H1 (cell line): ENCODE results near the gene HOTAIR. TPM values are rescaled to one million over a fixed set of nuclear protein-coding genes. Genes with fewer than 3 reads are reported as not detected.

ENCODE experiments used
- CTCF ChIA-PET: fragments of 300-600 bp; sonication (Branson Sonifier 250); formaldehyde crosslinking; loops from one replicate; lab custom pipeline; 2021; ENCODE audit not compliant: partially characterized antibody; lab: Charles Lee
- POLR2A ChIA-PET: fragments of 300-600 bp; sonication (Branson Sonifier 250); formaldehyde crosslinking; loops from one replicate; lab custom pipeline; 2021; ENCODE audit warnings: inconsistent platforms; ENCODE audit not compliant: partially characterized antibody; lab: Charles Lee
- DNase-seq, 2 experiments: peaks; one replicate each; pipeline versions ENCODE4 v3.0.0 to v3.0.0-alpha.2; 2010 to 2022; ENCODE audit warnings: low spot score in 2 of 2, low read depth in 1 of 2, mixed read lengths in 1 of 2
- FAIRE-seq: peaks from 2 replicates; lab custom pipeline; 2011; peaks lifted over from hg19 to GRCh38; lab: Jason Lieb, UNC
- H2AFZ ChIP-seq: 2 replicates; pipeline ENCODE4 v1.8.1; 2012; ENCODE audit warnings: low read length, inconsistent platforms
- H2AK5ac ChIP-seq: 2 replicates; pipeline ENCODE4 v1.6.1; 2013; ENCODE audit warnings: low read depth, low read length
- H2BK120ac ChIP-seq: replicated peaks from 2 replicates; pipeline ENCODE3; 2013; ENCODE audit warnings: low read depth, low read length, inconsistent platforms
- H2BK12ac ChIP-seq: 2 replicates; pipeline ENCODE4 v1.6.1; 2013; ENCODE audit warnings: low read depth, low read length
- H2BK15ac ChIP-seq: 2 replicates; pipeline ENCODE4 v1.6.1; 2013; ENCODE audit warnings: low read length
- H2BK20ac ChIP-seq: 2 replicates; pipeline ENCODE4 v1.6.1; 2013; ENCODE audit warnings: low read length
- H2BK5ac ChIP-seq: 2 replicates; pipeline ENCODE4 v1.6.1; 2013; ENCODE audit warnings: low read depth, low read length
- H3K14ac ChIP-seq: 2 replicates; pipeline ENCODE4 v1.6.1; 2013; ENCODE audit warnings: inconsistent platforms; ENCODE audit not compliant: insufficient read length
- H3K18ac ChIP-seq: 2 replicates; pipeline ENCODE4 v1.6.1; 2013; ENCODE audit warnings: low read length; ENCODE audit errors: extremely low read depth
- H3K23ac ChIP-seq: 2 replicates; pipeline ENCODE4 v1.6.1; 2013; ENCODE audit warnings: inconsistent platforms; ENCODE audit not compliant: insufficient read length
- H3K23me2 ChIP-seq: 2 replicates; pipeline ENCODE4 v1.6.1; 2013; ENCODE audit warnings: low read depth, low read length
- H3K27ac ChIP-seq: 2 replicates; pipeline ENCODE4 v1.6.1; 2011; ENCODE audit warnings: low read depth, low read length, inconsistent platforms
- H3K27me3 ChIP-seq, 4 experiments: replicated peaks in 1 of 4; 1 replicate in 1 of 4; 2 replicates in 3 of 4; pipeline versions ENCODE4 v1.6.1 to v1.8.1; 2011 to 2013; ENCODE audit warnings: low read length in 3 of 4, mild to moderate bottlenecking in 3 of 4, inconsistent platforms in 2 of 4, mixed read lengths in 2 of 4, moderate library complexity in 1 of 4; ENCODE audit not compliant: control insufficient read depth in 3 of 4, insufficient read depth in 3 of 4; ENCODE audit errors: extremely low read depth in 1 of 4
- H3K36me3 ChIP-seq, 4 experiments: 2 replicates each; pipeline versions ENCODE4 v1.6.1 to v1.8.1; 2011 to 2013; ENCODE audit warnings: mild to moderate bottlenecking in 4 of 4, low read length in 3 of 4, moderate library complexity in 2 of 4, control low read depth in 1 of 4, inconsistent platforms in 1 of 4; ENCODE audit not compliant: insufficient read depth in 4 of 4, control insufficient read depth in 2 of 4
- H3K4ac ChIP-seq: replicated peaks from 2 replicates; pipeline ENCODE3; 2013; ENCODE audit warnings: low read length, low read depth, mixed read lengths, inconsistent platforms; ENCODE audit not compliant: insufficient read length
- H3K4me1 ChIP-seq, 4 experiments: replicated peaks in 1 of 4; 1 replicate in 1 of 4; 2 replicates in 3 of 4; pipeline versions ENCODE4 v1.6.1 to v1.8.1; 2011 to 2013; ENCODE audit warnings: low read length in 3 of 4, inconsistent platforms in 2 of 4, mixed read lengths in 1 of 4; ENCODE audit not compliant: insufficient read depth in 4 of 4, control insufficient read depth in 3 of 4
- H3K4me2 ChIP-seq, 2 experiments: 2 replicates each; pipeline versions ENCODE4 v1.6.1 to v1.8.1; 2011 to 2013; ENCODE audit warnings: low read depth in 2 of 2, low read length in 2 of 2, control low read depth in 1 of 2, inconsistent platforms in 1 of 2, mild to moderate bottlenecking in 1 of 2; ENCODE audit not compliant: insufficient read depth in 1 of 2
- H3K4me3 ChIP-seq, 4 experiments: fragments of 200-600, 300-600 bp in 1 of 4; sonication (generic), shearing (Covaris generic), sonication (Bioruptor Twin) in 1 of 4; 2 replicates each; pipeline versions ENCODE4 v1.5.1 to v1.8.1; 2011 to 2016; ENCODE audit warnings: low read length in 4 of 4, low read depth in 3 of 4, control low read depth in 2 of 4, inconsistent platforms in 2 of 4, mild to moderate bottlenecking in 2 of 4, mixed read lengths in 1 of 4, moderate library complexity in 1 of 4; ENCODE audit not compliant: insufficient read depth in 2 of 4; ENCODE audit errors: extremely low read depth in 1 of 4
- H3K56ac ChIP-seq: replicated peaks from 2 replicates; pipeline ENCODE3; 2013; ENCODE audit warnings: low read depth, mild to moderate bottlenecking, mixed read lengths, low read length, inconsistent platforms; ENCODE audit not compliant: insufficient read length
- H3K79me1 ChIP-seq: 2 replicates; pipeline ENCODE4 v1.6.1; 2013; ENCODE audit warnings: low read depth, low read length, control low read depth
- H3K79me2 ChIP-seq, 2 experiments: 2 replicates each; pipeline versions ENCODE4 v1.6.1 to v1.8.1; 2012 to 2013; ENCODE audit warnings: low read length in 2 of 2, mild to moderate bottlenecking in 2 of 2, inconsistent platforms in 1 of 2; ENCODE audit not compliant: insufficient read depth in 2 of 2, control insufficient read depth in 1 of 2
- H3K9ac ChIP-seq, 4 experiments: replicated peaks in 1 of 4; 1 replicate in 1 of 4; 2 replicates in 3 of 4; pipeline versions ENCODE4 v1.6.1 to v1.8.1; 2011 to 2013; ENCODE audit warnings: low read depth in 3 of 4, low read length in 3 of 4, control low read depth in 2 of 4, mild to moderate bottlenecking in 2 of 4, moderate library complexity in 2 of 4, inconsistent platforms in 1 of 4; ENCODE audit errors: extremely low read depth in 1 of 4
- H3K9me3 ChIP-seq, 2 experiments: 2 replicates each; pipeline versions ENCODE4 v1.6.1 to v1.8.1; 2012 to 2013; ENCODE audit warnings: mild to moderate bottlenecking in 2 of 2, moderate library complexity in 2 of 2, control low read depth in 1 of 2, inconsistent platforms in 1 of 2, low read depth in 1 of 2, low read length in 1 of 2, mixed read lengths in 1 of 2; ENCODE audit not compliant: insufficient read depth in 2 of 2
- H4K20me1 ChIP-seq, 2 experiments: replicated peaks in 1 of 2; 2 replicates each; pipeline versions ENCODE3 to v1.8.1; 2011 to 2013; ENCODE audit warnings: inconsistent platforms in 2 of 2, low read length in 2 of 2, mild to moderate bottlenecking in 1 of 2; ENCODE audit not compliant: insufficient read depth in 2 of 2, control insufficient read depth in 1 of 2
- H4K5ac ChIP-seq: 2 replicates; pipeline ENCODE4 v1.6.1; 2013; ENCODE audit warnings: low read length, low read depth, mixed read lengths, inconsistent platforms; ENCODE audit not compliant: insufficient read length
- H4K8ac ChIP-seq: 2 replicates; pipeline ENCODE4 v1.8.0; 2013; ENCODE audit warnings: mild to moderate bottlenecking, moderate library complexity, low read length, inconsistent platforms; ENCODE audit not compliant: insufficient read depth; ENCODE audit errors: extremely low read depth
- H4K91ac ChIP-seq: replicated peaks from 2 replicates; pipeline ENCODE3; 2013; ENCODE audit warnings: low read length, mixed read lengths, inconsistent platforms; ENCODE audit not compliant: insufficient read length
- CHD2 ChIP-seq: IDR thresholded peaks from 2 replicates; pipeline ENCODE4 v1.6.1; 2012; ENCODE audit warnings: low read length, improper control_type of control experiment
- E2F6 ChIP-seq: IDR thresholded peaks from 2 replicates; pipeline ENCODE4 v1.6.1; 2012; ENCODE audit warnings: inconsistent platforms
- EZH2 ChIP-seq: fragments of 200-600 bp; sonication (generic); IDR thresholded peaks from 2 replicates; pipeline ENCODE4 v1.7.1; 2012; ENCODE audit warnings: low read depth, mild to moderate bottlenecking, moderate library complexity, low read length, inconsistent platforms; ENCODE audit not compliant: severe bottlenecking
- HDAC6 ChIP-seq: IDR thresholded peaks from one replicate; pipeline ENCODE4 v1.7.1; 2012; ENCODE audit warnings: low read depth, mild to moderate bottlenecking, inconsistent platforms, low read length, moderate library complexity
- JUND ChIP-seq: IDR thresholded peaks from 2 replicates; pipeline ENCODE4 v1.6.1; 2011; ENCODE audit warnings: mild to moderate bottlenecking, improper control_type of control experiment, low read length
- KDM5A ChIP-seq: fragments of 200-600 bp; IDR thresholded peaks from 2 replicates; pipeline ENCODE4 v1.7.1; 2012; ENCODE audit warnings: mild to moderate bottlenecking, low read length, inconsistent platforms, mixed read lengths
- POLR2AphosphoS5 ChIP-seq: IDR thresholded peaks from 2 replicates; pipeline ENCODE4 v1.6.1; 2011; ENCODE audit warnings: low read depth, low read length
- SAP30 ChIP-seq: fragments of 300-600 bp; sonication (generic); IDR thresholded peaks from 2 replicates; pipeline ENCODE4 v1.7.1; 2012; ENCODE audit warnings: low read length, moderate library complexity, mild to moderate bottlenecking, inconsistent platforms; ENCODE audit not compliant: insufficient read depth, insufficient replicate concordance
- TAF1 ChIP-seq: IDR thresholded peaks from 2 replicates; pipeline ENCODE4 v1.6.1; 2011; ENCODE audit warnings: mild to moderate bottlenecking, low read depth, low read length
- WGBS, 2 experiments: shearing (Covaris generic) in 1 of 2; methylation state at CpG; one replicate each; pipeline versions ENCODE4 v1.1.6 to v1.1.7; 2013 to 2015; ENCODE audit warnings: low lambda C conversion rate in 2 of 2, mixed read lengths in 2 of 2, inconsistent platforms in 1 of 2, low coverage in 1 of 2, missing lambda C conversion rate in 1 of 2; ENCODE audit not compliant: insufficient replicate concordance in 2 of 2, insufficient coverage in 1 of 2, insufficient read length in 1 of 2; ENCODE audit errors: extremely low coverage in 1 of 2, missing lambda C conversion rate in 1 of 2; 5-methylcytosine and 5-hydroxymethylcytosine counted together
- polyA plus RNA-seq, 7 experiments: library from polyadenylated mRNA; depleted of rRNA in 3 of 7; stranded (reverse) in 5 of 7; unstranded in 2 of 7; fragments of >200 nt in 5 of 7; fragments of 200-250 nt in 2 of 7; gene quantifications; 1 replicate in 5 of 7; 2 replicates in 1 of 7; 4 replicates in 1 of 7; pipeline versions ENCODE4 v1.2.1 to v1.2.3, GENCODE V29; 2011 to 2013; ENCODE audit warnings: missing spikeins in 2 of 7, mixed read lengths in 2 of 7
- total RNA-seq: library from RNA; stranded (reverse); fragmentation: NEBNext Ultra II Directional; extraction: Animal tissue kit (Norgen Biotek cat#: 25700); gene quantifications from 2 replicates; pipeline ENCODE4 v1.2.1, GENCODE V29; 2021

HOTAIR gene
- total and polyA plus RNA-seq, 2 of the 8 experiments (the other 6 are each of a cell fraction or from before 2014, with no cell fraction given), result not detected

- Histone ChIP-seq H3K4me3 (no peak overlapping the region), H3K9ac (no peak overlapping the region), H3K56ac (no peak overlapping the region), H2BK12ac (no peak overlapping the region), H2BK20ac (no peak overlapping the region), H4K20me1 (peaks cover 17 to 34% of the 10 kb centered on the region in 2 experiments), H3K23me2 (no peaks in the 10 kb centered on the region; the same call in 1 of the 2 replicates), H2BK5ac (no peak overlapping the region), H2AFZ (no peak overlapping the region), H3K27me3 (peaks cover 91 to 99% (median 97%) of the 10 kb centered on the region in 4 experiments), H3K4ac (no peak overlapping the region), H3K79me2 (no peaks in the 10 kb centered on the region), H4K8ac (no peak overlapping the region), H2BK120ac (no peak overlapping the region), H3K27ac (no peak overlapping the region), H3K79me1 (no peaks in the 10 kb centered on the region), H3K36me3 (peaks cover 0 to 8% (median 0%) of the 10 kb centered on the region in 4 experiments; a peak in 1 of 8 replicates), H4K5ac (no peak overlapping the region), H3K4me1 (peaks cover 0 to 6% (median 3%) of the 10 kb centered on the region in 4 experiments; a peak in 4 of 7 replicates), H3K14ac (no peak overlapping the region), H3K4me2 (no peak overlapping the region), H3K9me3 (peaks cover 0 to 9% of the 10 kb centered on the region in 2 experiments; a peak in 1 of 4 replicates), H4K91ac (no peak overlapping the region), H3K18ac (no peak overlapping the region), H2BK15ac (no peak overlapping the region), H3K23ac (no peak overlapping the region), H2AK5ac (no peak overlapping the region)
- no peak for FAIRE-seq
- POLR2A ChIA-PET, result no interaction called here
- CTCF ChIA-PET, result interaction anchor here (3.4 to 5.8 kb wide), 5 partner anchors 21 to 231 kb away, joined by 20 to 91 read pairs (median 40); partner anchors contain the start of genes HOXC12, HOXC8 and HOXC9
- WGBS, 2 experiments, result 17% methylated on average over 17 of the region's 17 CpGs; no CpG with 5 or more reads in 1 of the 2 experiments
- DNase-seq, result no peak
- no peak for TF ChIP-seq TAF1
- TF ChIP-seq POLR2AphosphoS5, result no peak
- no peak for TF ChIP-seq HDAC6
- TF ChIP-seq E2F6, result no peak
- no peak for TF ChIP-seq SAP30
- TF ChIP-seq CHD2, result no peak
- TF ChIP-seq EZH2, result peak; percentile 90
- TF ChIP-seq JUND, result no peak
- TF ChIP-seq KDM5A, result no peak
Observed at GRCh38 chr12:53983568-53983949, 8.8 kb upstream of the HOTAIR start.
